Activated CD8-positive, alpha-beta memory T cell treated with anti-CD3 and anti-CD28 coated beads, Interleukin-2, amount 50 U/mL, for 4 hours (primary cell): ENCODE results near the gene IGF1R.

Source experiments
- DNase-seq: peaks from one replicate; pipeline ENCODE4 v3.0.0-alpha.2; 2020

The IGF1R gene

DNA sequence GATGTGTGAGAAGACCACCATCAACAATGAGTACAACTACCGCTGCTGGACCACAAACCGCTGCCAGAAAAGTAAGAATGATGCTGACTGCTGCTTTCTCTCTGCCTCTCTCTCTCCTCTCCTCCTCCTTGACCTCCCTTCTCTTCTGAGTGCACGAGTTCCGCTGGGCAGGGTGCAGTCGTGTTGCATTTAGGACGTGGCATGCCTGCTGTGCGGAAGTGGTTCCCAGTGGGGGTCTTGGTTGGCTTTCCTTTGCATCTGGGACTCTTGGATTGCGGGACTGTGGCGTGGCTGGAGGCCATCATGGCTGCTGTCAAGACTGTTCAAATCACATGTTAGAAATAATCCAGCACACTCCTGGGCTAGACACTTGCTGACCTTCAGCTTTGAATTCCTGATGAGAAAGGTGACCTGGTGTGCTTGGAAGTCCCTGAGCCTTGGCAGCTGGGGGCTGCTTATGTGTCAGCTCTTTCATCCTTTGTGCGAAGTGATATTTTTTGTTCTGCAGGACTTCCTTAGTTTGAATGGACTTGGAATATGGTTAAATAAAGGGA, 59.8 kb downstream of the IGF1R start:
- DNase-seq = no peak

DNA sequence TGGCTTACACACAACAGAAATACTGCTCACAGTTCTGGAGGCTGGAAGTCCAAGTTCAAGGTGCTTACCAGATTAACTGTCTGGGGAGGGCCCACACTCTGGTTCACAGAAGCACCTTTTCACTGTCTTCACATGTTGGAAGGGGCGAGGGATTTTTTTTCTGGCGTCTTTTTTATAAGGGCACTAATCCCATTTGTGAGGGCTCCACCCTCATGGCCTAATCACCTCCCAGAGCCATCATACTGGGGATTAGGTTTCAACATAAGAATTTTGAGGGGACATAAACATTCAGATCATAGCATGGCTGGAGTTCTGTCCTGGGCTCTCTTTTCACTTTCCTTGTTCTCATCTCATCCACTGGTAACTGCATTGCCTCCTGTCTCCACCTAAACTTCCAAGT, 63.5 kb downstream of the IGF1R start:
- DNase-seq = no peak

DNA sequence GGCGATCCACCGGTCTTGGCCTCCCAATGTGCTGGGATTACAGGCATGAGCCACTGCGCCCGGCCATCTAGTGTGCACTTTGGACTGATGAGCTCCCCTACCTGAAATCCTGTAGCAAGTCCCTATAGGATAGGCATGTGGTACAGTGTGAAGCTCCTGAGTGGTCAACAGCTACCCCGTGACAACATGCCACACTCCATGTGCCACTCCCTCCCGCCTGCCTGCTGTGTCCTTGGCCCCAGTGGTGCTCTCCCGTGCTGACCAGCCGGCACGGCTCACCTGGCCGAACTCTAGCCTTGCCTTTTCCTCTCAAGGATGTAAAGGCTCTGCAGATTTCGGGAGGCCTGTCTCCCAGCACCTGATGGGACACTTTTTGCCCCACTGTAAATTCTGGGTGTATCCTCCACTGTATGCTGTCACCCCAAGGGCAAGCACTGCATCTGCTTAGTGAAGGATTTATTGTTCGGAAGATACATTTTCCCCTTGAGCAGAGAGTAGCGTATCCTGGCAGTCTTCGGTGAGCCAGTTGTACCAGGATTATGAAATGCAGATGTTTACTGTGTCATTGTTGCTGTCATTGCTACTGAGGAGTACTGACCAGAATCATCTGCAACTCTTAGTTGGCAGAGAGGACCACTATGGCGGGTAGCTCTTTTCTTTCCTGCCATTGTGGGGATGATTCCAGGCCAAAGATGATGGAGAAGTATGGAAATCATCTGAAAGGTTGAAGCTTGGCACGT, 64.7 kb downstream of the IGF1R start:
- no peak for DNase-seq

DNA sequence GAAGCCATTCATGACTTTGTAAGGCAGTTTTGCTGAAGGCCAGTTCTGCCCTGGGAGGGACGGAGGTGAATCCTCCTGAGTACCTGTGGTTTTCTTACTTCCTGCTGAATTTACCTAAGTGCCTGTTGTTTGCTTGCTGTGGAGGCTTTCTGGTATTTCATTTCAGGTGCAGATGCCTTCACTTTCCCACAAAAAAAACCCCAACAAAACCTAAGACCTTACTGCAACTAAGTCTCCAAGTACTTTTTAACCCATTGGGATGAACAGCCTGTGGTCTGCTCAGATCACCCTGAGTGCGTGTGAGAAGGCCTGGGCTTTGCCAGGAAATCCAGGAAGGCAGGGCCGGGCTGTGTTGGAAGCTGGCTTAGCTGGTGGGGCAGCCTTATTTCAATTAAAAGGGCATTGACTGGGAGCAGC, 65.3 kb downstream of the IGF1R start:
- DNase-seq = no peak

DNA sequence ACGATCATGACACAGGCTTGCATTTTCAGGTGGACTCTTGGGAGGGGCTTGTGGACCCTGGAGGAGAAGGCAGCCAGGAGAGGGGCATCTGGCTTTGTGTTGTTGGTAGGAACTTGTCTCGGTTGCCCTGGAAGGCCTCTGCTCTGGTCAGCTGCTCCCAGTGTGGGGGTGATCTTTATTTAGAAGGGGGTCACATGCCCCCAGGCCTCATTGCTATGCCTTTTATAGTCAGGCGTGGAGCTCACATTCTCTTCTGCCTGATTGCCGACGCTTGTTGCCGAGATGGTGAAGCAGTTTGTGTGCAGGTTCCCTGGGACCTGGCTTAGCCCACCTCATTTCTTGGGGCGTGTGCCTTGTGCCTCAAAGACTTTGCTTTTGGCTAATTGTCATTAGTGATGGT, 66.6 kb downstream of the IGF1R start:
- DNase-seq = no peak

DNA sequence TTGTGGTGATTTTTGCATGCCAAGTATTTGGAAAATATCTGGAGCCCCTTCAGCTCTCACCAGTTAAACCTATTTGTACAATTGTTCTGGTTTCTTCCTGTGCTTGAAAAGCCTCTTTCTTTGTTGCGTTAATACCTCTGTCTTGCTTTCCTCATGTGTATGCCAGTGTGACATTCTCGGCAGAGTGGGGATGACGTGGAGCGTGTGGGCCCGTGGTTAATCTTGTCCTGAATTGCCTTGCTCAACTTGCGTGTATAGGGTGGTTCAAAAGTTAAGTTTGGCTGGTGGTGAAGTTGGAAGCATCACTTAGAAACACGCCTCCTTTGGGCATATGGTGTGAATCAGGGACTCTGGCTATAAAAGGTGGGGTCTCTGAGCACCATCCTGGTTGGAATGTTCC, 67.1 kb downstream of the IGF1R start:
- DNase-seq = no peak

DNA sequence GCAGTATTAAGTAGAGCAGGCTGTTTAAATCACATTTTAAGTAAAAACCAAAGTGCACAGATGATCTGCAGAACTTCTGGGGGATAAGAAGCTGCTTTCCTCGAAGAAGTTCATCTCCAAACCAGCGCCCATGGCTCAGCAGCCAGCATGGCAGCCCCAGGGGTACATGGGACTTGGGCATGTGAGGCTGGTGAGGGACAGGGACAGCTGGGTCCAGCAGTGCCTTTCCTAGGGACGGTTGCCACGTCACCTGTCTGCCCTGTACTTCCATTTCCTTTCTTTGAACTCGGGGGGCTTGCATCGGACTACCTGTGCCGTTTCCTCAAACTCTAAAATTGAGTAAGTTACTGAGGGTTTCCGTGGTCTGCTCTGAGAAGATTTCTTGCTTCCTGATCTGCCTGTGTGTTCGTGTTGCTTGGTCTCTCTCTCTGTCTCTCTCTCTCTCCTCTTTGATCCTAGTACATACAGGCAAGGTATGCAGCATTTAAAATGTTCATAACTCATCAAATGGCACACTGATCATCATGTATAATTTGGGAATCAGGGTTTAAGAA, 67.6 kb downstream of the IGF1R start:
- DNase-seq = no peak

DNA sequence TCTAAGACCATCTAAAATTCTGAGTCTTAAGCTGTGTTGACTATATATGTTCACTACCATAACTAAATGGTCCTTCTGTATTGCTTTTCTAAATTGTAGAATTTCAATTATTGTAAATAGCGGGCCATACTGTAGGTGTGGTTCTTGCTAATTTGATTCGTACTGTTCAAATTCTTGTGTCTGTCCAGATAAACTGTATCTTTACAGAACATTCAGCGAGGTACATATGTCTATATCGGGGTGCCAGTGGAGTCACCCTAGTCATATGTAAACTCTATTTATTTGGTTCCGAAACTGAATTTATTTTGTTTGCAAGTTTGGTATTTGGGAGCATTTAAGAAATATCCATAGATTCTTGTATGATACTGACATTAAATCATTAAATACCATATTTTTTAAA, 69.0 kb downstream of the IGF1R start:
- no peak for DNase-seq

DNA sequence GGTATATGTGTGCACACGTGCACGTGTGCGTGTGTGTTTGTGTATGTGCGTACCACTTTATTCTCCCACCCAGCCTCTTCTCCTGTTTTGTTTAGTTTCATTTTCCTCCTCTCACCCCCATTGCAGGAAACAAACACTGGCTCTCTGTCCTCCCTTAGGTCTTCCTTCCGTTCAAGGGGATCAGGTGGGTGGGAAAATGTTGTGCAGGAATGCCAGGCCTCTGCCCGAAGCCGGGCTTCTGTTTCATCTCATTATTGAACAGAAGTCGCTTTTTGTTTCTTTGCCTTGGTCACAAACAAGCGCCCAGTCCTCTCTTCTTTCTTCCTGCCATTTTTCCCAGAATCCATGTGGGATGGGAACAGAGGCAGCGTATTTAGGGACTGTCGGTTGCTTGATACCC, 69.6 kb downstream of the IGF1R start:
- DNase-seq = no peak

DNA sequence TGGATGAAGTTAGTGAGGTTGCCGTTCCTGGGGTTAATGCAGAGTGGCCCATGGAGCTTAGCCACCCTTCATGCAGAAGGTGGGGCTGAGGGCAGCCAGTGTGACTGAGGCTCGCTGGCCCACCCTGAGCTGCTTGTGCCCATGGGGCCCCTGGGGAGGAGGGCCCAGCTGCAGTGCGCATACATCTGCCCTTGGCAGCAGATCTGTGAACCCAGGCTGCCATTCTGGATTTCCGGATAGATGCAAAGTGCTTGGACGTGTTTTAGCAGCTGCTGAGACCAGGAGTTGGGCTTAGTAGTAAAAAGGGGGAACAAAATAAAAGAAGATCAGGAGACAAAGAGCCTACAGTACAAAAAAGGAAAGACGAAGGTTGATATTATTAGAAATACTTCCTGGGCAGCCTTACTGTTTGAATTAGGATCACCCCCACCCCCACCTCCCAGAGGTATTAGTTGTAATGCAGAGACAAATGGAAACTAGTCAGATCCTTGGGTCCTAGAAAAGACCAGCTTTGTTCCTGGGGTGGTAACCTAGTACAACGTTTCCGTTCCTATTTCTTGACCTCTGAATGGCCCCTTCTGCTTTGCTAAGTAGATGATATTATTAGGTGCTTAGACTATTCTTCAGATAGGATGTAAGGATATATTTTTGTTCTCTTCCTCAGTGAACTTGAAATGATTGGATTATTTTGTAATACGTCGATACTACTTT, 70.2 kb downstream of the IGF1R start:
- DNase-seq = no peak

DNA sequence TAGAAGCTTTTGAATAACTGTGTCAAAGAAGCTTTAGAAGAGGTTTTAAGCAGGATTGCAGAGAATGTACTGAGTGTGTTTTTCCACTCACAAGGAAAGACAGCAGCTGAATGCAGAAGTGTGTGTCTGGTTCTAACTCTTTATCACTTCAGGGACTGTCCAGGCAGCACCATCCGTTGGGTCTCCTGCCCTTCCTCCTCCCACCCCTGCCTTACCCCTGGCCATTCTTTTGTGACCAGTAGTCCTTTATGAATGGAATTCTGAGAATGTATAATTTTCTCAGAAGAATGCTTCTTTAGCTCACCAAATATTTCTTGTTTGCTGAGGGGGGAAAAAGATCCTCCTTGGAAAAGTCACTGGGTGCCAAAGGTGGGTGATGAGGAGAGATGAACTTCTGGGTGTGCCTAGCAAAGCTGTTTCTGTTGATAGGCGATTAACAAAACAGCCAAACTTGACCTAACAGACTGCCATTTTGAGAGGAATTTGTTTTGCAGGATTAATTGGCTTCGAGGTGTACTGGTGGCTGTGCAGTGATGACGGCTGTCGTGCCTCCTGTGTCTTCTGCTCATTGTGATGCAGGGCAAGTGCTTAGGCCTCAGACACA, 70.9 kb downstream of the IGF1R start:
- DNase-seq = no peak

DNA sequence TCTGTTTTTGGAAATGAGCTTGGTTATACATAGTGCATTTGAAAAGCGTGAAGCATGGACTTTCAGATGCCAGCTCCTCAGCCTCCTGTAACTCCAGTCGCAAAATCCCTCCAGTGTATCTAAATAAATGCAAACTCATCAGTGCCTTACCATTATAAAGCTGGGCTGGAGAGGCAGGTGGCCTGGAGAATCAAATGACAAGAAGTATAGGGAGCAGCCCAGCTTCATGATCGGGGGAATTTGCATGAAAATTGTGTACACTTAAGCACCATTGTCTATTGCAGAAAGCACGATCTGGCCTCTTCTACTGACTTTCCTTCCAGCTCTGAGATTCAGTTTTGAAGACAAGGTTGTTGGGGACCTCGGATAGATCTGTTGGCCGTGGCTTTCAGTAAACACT, 71.7 kb downstream of the IGF1R start:
- no peak for DNase-seq

DNA sequence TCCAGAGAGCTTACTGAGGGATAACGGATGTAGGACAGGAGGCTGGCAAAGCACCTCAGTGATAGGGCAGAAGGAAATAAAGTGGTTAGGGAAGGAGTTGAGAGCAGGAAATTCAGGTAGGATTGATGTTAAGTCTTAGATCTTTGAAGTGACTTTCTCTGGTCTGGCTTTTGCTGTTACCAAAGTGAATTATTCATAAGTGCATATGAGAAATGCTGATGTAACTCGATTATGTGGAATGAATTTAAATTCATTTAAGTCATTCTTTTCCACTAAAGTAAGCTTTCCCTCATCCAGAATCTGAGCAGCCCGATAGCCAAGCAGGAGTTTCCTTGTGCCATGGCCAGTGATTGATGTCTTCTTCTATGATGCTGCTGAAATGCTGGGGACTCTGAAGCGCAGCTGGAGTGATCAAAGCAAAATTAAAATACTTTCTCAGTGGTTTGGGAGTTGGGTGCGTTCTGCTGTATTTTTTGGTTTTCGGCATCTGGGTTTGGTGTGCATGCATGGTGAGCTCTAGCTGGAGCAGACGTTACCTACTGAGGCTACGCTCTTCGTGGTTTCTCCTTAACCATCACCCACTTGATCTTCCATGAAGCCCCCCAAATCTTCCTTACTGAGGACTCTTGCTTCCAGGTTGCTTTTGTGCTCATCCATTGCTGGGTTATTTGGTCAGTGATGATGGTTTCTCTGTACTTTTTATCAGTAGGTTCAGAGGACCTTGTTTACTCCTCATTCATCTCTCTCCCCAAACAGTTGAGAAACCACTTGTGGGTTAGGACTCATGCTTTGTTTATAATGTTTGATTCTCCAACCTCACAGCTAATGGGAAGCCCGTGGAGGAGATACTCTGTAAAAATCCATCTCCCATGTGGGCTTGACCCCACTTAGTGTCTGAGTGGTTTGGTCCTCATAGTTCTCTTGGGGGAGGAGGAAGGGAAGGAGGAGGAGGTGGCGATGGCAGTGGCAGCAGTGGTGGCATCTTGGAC, 72.5 kb downstream of the IGF1R start:
- no peak for DNase-seq

DNA sequence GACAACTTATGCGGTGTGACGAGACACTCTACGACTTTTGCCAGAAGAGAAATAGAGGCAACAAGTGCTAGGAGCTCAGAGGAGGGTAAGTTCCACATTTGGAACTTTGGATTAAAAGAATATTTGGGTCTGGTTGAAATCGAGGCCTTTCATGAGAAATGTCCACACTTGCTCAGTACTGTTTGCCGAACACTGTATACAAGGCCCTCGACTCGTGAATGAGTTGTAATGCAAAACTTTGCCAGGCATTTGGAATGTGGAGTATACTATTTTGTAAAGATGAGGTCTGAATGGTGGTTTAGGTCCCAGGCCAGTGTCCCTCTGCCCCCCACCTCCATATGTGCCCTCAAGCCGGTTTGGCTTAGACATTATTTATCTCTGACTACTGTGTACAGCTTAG, 73.9 kb downstream of the IGF1R start:
- DNase-seq = no peak

DNA sequence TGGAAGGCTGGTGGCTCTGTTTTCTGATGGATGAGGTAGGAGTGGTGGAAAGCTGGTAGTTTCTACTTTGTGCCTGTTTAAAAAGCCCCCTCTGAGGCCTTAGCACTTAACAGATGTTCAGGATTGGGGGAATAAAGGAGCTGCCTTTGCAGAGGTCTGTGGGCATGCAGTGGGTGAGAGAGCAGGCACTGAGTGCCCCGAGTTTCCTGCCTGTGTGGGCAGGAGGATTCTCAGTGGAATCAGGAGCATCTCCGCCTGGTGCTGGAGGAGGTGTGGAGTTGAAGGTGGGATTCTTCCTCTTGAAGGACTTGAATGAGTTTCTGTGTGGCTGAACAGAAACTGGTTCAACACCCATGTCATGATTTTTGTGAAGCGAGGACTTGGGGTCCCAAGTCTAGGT, 74.3 kb downstream of the IGF1R start:
- no peak for DNase-seq

DNA sequence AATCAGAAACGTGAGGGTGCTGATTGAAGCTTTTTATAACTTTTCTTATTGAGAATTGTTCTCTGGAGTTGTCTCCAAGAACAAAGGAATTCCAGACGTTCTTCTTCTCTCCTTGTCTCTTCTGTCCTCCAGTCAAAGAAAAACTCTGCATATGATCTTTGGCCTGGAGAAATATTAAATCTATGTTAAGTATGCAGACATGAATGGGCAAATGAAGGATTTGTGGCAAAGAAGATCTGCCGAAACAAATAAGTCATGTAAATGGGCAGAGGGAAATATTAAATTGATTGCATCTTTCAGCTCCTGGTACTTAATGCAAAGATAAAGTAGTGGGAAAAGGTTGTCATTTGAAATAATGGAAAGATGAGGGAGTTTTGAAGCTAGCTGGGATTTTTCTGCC, 74.9 kb downstream of the IGF1R start:
- no peak for DNase-seq

DNA sequence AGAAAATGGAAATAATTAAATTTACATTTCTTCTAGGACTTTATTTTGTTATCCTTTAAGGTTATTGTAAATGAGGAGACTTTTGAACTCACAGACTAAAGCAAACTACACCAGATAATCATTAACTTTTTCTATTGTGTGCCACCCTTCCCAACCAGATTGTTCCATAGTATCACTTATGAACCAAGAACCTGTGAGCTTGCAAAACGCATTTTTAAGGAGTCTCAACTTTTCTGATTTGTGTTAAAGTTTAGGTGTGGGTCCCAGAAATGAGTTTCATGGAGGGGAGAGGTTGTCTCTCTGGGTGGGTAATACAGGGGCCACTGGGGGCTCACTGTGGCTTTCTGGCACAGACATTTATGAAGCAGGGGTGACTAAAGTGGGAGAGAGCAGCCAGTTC, 75.7 kb downstream of the IGF1R start:
- no peak for DNase-seq

DNA sequence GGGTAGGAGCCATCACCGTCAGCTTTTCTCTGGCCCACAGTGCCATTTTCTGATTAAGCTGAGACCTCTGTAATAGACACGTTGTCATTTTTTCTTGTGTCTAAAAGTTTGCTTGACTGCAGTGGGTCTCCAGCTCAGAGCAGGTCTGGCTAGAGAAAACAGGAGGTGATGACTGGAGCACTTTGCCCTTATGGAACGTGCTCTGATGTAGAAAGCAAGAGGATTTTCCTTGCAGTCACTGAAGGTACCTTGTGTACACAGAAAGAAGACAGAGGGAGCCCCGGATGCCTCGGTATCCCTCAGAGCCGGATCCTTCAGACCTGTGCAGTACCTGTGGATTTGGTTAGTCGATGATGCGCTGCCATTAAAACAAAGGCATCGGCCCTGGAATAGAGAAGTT, 76.2 kb downstream of the IGF1R start:
- no peak for DNase-seq

DNA sequence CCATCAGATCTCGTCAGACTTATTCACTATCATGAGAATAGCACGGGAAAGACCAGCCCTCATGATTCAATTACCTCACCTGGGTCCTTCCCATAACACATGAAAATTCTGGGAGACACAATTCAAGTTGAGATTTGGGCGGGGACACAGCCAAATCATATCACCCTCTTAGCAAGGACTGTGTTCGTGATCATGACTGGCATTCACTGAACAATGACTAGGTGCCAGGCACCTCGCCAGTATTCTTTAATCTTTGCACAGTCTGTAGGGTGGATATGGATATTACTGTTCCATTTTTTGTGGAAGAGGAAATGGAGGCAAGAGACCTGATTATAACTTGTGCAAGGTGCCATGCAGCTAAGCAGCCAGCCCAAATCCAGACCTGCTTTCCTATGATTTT, 77.5 kb downstream of the IGF1R start:
- no peak for DNase-seq

DNA sequence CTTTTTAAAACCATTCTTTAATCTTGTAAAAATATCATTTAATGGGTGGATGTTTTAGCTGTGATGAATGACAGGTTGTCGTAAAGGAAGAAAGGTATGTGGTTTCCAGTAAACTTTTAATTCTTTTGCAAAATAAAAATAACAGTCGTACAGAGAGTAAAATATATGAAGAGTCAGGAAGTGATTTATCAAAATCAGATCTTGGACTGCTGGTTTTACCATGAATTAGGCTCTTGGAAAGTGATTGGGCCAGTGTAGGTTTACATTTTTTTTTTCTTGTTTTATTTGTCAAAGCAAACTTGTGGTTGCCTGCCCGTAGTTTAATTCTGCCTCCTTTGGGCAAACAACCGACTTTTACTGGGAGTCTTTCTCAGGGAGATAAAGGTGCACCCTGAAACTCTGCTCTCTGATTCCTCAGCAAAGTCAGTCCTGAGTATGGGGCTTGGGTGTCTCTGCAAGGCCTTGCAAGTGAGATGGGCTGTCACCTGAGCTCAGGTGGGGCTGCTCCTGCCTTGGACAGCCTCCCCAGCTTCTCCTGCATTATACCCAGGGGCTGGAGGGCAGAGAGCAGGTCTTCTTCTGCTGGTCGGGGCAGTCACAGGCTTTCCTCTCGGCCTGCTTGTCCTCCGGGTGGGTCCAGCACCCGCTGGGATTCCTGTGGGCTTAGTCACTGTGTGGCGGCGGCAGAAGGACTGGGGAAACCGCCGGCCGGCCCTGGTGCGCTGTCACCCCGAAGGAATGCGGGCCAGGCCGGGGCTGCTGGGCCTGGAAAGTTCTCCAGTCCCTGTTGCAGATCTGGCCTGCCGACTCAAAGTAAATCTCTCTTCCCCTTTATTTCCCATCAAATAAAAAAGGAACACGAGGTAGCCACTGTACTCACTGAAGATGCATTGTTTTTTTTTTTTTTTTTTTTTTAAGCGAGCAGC, 79.0 kb downstream of the IGF1R start:
- no peak for DNase-seq

DNA sequence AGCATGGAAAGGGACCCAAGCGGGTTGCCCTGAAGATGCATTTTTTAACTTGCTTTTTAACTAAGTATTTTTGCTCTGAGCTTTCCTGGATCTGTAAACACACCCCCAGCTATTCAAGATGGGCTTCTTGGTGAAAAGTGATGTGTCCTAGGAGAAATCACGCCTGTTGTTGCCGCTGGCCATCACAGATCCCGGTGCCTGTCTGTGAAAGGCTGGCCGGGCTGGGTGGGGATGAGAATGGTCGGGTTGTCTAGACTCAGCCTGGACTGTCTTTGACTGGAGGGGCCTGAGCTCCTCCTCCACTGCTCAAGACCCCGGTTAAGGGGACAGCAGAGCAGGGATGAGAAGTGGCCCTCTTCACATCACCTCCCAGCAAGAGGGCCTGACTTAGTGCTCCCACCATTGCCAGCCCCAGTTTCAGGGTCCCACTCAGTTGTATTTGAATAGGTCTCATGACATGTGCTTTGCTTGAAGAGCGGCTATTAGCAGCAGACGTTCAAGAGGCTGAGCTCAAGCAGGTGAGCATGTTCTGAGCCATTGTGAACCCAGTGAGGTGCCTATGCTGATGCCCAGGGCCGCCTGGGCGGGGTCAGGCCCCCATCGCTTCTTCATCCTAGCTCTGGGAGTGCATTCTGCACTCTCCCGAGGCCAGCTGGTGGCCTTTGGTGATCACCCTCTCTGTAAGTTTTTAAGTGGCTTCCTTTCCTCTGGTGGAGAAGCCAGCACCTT, 79.9 kb downstream of the IGF1R start:
- DNase-seq = no peak
